Muscle of leg (tissue), 16 donors: ENCODE data around the gene SLC20A1. TPM values are rescaled to one million over a fixed set of nuclear protein-coding genes. Genes with fewer than 3 reads are reported as not detected.

Experiments
- DNase-seq: peaks from one replicate; pipeline ENCODE4 v3.0.0; 2013
- H3K27ac ChIP-seq: one replicate; pipeline ENCODE4 v1.5.1; 2013; ENCODE audit warnings: mild to moderate bottlenecking, low read length, control low read depth
- H3K27me3 ChIP-seq: one replicate; pipeline ENCODE4 v1.6.1; 2013; ENCODE audit warnings: low read length; ENCODE audit not compliant: control insufficient read depth, insufficient read depth
- H3K36me3 ChIP-seq: one replicate; pipeline ENCODE4 v1.6.1; 2013; ENCODE audit warnings: low read length; ENCODE audit not compliant: control insufficient read depth, insufficient read depth
- H3K4me1 ChIP-seq: one replicate; pipeline ENCODE4 v1.6.1; 2013; ENCODE audit warnings: low read length; ENCODE audit not compliant: control insufficient read depth, insufficient read depth
- H3K4me3 ChIP-seq: one replicate; pipeline ENCODE4 v1.5.1; 2013; ENCODE audit warnings: low read length, control low read depth
- H3K9me3 ChIP-seq: replicated peaks from 2 replicates; pipeline ENCODE4 v1.6.1; 2013; ENCODE audit warnings: low read depth, low read length; ENCODE audit not compliant: control insufficient read depth
- WGBS: methylation state at CpG from one replicate; pipeline ENCODE4 v1.1.5; 2013; ENCODE audit warnings: missing lambda C conversion rate; ENCODE audit not compliant: insufficient coverage; 5-methylcytosine and 5-hydroxymethylcytosine counted together
- long read RNA-seq, 11 donors: transcript quantifications; one replicate each; lab custom pipeline, GENCODE V29; 2026
- polyA plus RNA-seq, 8 donors: library from polyadenylated mRNA; unstranded; fragments of 120-200 nt; gene quantifications; one replicate each; pipeline versions ENCODE4 v1.2.1 to v1.2.3, GENCODE V29; 2013; ENCODE audit warnings: inconsistent platforms in 1 of 8, low replicate concordance in 1 of 8; ENCODE audit not compliant: insufficient read length in 8 of 8, insufficient read depth in 1 of 8
- total RNA-seq: library from RNA; stranded (reverse); fragments of 120-200 nt; gene quantifications from one replicate; pipeline ENCODE4 v1.2.4, GENCODE V29; 2013

SLC20A1 gene, protein sequence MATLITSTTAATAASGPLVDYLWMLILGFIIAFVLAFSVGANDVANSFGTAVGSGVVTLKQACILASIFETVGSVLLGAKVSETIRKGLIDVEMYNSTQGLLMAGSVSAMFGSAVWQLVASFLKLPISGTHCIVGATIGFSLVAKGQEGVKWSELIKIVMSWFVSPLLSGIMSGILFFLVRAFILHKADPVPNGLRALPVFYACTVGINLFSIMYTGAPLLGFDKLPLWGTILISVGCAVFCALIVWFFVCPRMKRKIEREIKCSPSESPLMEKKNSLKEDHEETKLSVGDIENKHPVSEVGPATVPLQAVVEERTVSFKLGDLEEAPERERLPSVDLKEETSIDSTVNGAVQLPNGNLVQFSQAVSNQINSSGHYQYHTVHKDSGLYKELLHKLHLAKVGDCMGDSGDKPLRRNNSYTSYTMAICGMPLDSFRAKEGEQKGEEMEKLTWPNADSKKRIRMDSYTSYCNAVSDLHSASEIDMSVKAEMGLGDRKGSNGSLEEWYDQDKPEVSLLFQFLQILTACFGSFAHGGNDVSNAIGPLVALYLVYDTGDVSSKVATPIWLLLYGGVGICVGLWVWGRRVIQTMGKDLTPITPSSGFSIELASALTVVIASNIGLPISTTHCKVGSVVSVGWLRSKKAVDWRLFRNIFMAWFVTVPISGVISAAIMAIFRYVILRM
- total RNA-seq: 17.6 TPM
- 10 to 100 TPM; 18.1 to 27.6 (median 22.4) TPM for polyA plus RNA-seq
- long read RNA-seq, donor 1: 0 reads
- long read RNA-seq, donor 2, partial matches to known transcripts: 5 of 5 reads
- long read RNA-seq, donor 2, other reads (novel, unspliced or antisense): 0 of 5 reads
- long read RNA-seq, donor 3, partial matches to known transcripts: 12 of 13 reads
- long read RNA-seq, donor 3, other reads (novel, unspliced or antisense): 0 of 13 reads
- long read RNA-seq, donor 4, partial matches to known transcripts: 8 of 9 reads
- long read RNA-seq, donor 4, other reads (novel, unspliced or antisense): 0 of 9 reads
- long read RNA-seq, donor 5, partial matches to known transcripts: 48 of 51 reads
- long read RNA-seq, donor 5, other reads (novel, unspliced or antisense): 0 of 51 reads
- long read RNA-seq, donor 6, partial matches to known transcripts: 21 of 24 reads
- long read RNA-seq, donor 6, other reads (novel, unspliced or antisense): 0 of 24 reads
- long read RNA-seq, donor 7, partial matches to known transcripts: 42 of 45 reads
- long read RNA-seq, donor 7, other reads (novel, unspliced or antisense): 0 of 45 reads
- long read RNA-seq, donor 8, partial matches to known transcripts: 20 of 24 reads
- long read RNA-seq, donor 8, other reads (novel, unspliced or antisense): 0 of 24 reads
- long read RNA-seq, donor 9, partial matches to known transcripts: 45 of 47 reads
- long read RNA-seq, donor 9, other reads (novel, unspliced or antisense): 0 of 47 reads
- long read RNA-seq, donor 10, transcript SLC20A1-201 (11 exons, 3,381 nt): major isoform, 5 of 46 reads
- long read RNA-seq, donor 10, partial matches to known transcripts: 41 of 46 reads
- long read RNA-seq, donor 10, other reads (novel, unspliced or antisense): 0 of 46 reads
- long read RNA-seq, donor 11, partial matches to known transcripts: 43 of 45 reads
- long read RNA-seq, donor 11, other reads (novel, unspliced or antisense): 0 of 45 reads

DNA sequence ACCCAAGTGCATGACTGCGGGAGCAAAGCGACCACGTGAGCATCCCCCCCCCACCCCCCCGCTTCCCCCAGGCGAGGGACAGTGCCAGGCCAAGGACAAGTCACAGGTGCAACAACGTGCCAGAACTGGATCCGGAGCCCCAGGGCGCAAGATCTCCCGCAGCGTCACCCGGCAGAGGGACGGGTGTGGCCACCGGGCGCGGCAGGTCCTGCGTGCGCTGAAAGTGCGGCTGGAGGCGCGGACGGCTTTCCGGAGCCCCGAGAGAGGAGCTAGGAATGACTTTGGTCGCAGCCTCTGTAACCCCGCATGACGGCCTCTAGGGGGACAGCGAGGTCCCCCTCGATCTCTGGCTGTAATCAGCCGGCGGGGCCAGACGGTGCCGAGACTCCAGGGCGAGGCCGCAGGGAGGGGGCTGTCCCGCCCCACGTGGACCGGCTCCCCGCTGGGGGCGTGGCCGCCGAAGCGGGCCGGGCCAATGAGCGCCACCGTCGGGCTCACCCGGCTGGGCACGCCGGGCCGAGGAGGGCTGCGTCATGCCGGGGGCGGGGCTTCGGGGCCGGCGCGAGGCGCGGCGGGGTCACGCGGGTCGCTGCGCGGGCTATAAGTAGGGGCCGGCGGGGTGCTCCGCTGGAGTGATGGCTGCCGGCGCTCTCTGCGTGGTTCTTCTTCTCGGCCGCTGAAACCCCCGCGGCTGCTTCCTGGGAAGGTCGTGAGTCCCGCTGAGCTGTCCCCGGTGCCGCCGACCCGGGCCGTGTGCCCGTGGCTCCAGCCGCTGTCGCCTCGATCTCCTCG, at the start of gene SLC20A1:
SLC20A1 (plus strand) TSS at position 630 of the 792 bp plus-strand sequence. CDS start 890 bp downstream, outside the sequence.
- Histone ChIP-seq H3K4me3 (peak within 1 kb of the TSS; percentile 92), H3K27ac (peak within 1 kb of the TSS; percentile 93), H3K36me3 (peaks cover 20% of the 10 kb centered on the region), H3K9me3 (no peaks in the 10 kb centered on the region), H3K4me1 (peaks cover 7% of the 10 kb centered on the region), H3K27me3 (no peaks in the 10 kb centered on the region)
- under 1% methylated on average over 84 of the region's 87 CpGs for WGBS
- DNase-seq: peak; percentile 96

- no peak overlapping the region for H3K27ac ChIP-seq
- peaks cover 2% of the 10 kb centered on the region for H3K4me1 ChIP-seq
- 100% methylated on average over 1 of the region's 10 CpGs for whole genome bisulfite sequencing
- no peak for DNase-seq
- no peaks in the 10 kb centered on the region for H3K9me3 ChIP-seq
- H3K36me3 ChIP-seq: no peaks in the 10 kb centered on the region
- H3K4me3 ChIP-seq: no peak overlapping the region
- no peaks in the 10 kb centered on the region for H3K27me3 ChIP-seq
These were observed 48.0 kb upstream of the SLC20A1 start for GRCh38 chr2:112597537-112598322.

DNA sequence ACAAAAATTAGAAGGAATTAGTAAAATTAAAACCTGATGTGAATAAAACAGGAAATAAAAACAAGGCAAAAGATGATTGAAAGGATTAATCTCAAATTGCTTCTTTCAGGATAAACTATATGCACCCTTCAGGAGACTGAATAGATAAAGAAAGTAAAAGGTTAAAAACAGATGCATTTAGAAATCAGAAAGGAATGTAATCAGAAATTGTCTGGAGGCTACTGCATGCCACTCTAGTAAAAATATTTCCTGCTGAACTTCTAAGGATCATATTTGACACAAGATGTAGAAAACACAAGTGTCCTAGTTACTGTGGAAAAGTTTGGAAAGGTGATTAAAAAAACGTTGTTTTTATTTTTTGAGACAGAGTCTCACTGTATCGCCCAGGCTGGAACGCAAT, 45.1 kb upstream of the SLC20A1 start:
- Histone ChIP-seq H3K36me3 (no peaks in the 10 kb centered on the region), H3K9me3 (no peaks in the 10 kb centered on the region), H3K27me3 (no peaks in the 10 kb centered on the region), H3K27ac (no peak overlapping the region), H3K4me3 (no peak overlapping the region), H3K4me1 (peaks cover 2% of the 10 kb centered on the region)
- no peak for DNase-seq
- 72% methylated on average over 3 of the region's 3 CpGs for WGBS

GRCh38 chr2:112601754-112602153, 44.0 kb upstream of the SLC20A1 start:
- peaks cover 2% of the 10 kb centered on the region for H3K4me1 ChIP-seq
- WGBS: 86% methylated on average over 3 of the region's 3 CpGs
- H3K27ac ChIP-seq: no peak overlapping the region
- DNase-seq: no peak
- no peaks in the 10 kb centered on the region for H3K9me3 ChIP-seq
- no peak overlapping the region for H3K4me3 ChIP-seq
- H3K27me3 ChIP-seq: no peaks in the 10 kb centered on the region
- no peaks in the 10 kb centered on the region for H3K36me3 ChIP-seq

DNA sequence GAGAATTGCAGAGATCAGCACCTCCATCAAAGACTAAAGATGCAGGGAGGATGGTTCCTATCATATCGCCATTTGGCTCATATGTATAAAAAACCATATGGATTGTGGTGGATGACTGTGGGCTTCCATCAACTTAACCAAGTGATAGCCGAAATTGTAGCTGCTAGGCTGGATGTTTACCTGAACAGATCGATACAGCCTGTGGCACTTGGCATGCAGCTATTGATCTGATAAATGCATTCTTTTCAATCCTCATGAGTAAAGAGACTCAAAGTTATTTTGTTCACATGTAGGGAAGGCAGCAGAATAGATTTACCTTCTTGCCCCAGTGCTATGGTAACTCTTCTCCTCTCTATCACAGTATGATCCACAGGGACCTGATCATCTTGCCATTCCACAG, 42.8 kb upstream of the SLC20A1 start:
- H3K27me3 ChIP-seq: no peaks in the 10 kb centered on the region
- no peaks in the 10 kb centered on the region for H3K36me3 ChIP-seq
- no peaks in the 10 kb centered on the region for H3K9me3 ChIP-seq
- WGBS: no CpG with 5 or more reads among the region's 3 CpGs
- H3K27ac ChIP-seq: no peak overlapping the region
- no peak overlapping the region for H3K4me3 ChIP-seq
- H3K4me1 ChIP-seq: peaks cover 2% of the 10 kb centered on the region
- DNase-seq: no peak

- H3K27me3 ChIP-seq: no peaks in the 10 kb centered on the region
- H3K9me3 ChIP-seq: no peaks in the 10 kb centered on the region
- no peak overlapping the region for H3K27ac ChIP-seq
- no peak overlapping the region for H3K4me3 ChIP-seq
- H3K4me1 ChIP-seq: peaks cover 2% of the 10 kb centered on the region
- WGBS: 93% methylated on average over 2 of the region's 2 CpGs
- H3K36me3 ChIP-seq: no peaks in the 10 kb centered on the region
- DNase-seq: no peak
These were observed 42.0 kb upstream of the SLC20A1 start for GRCh38 chr2:112603731-112604130.

GRCh38 chr2:112604952-112605351, 40.8 kb upstream of the SLC20A1 start:
- Histone ChIP-seq H3K27ac (no peak overlapping the region), H3K4me3 (no peak overlapping the region), H3K36me3 (no peaks in the 10 kb centered on the region), H3K9me3 (no peaks in the 10 kb centered on the region), H3K4me1 (no peaks in the 10 kb centered on the region), H3K27me3 (no peaks in the 10 kb centered on the region)
- WGBS: 78% methylated on average over 2 of the region's 4 CpGs
- no peak for DNase-seq

DNA sequence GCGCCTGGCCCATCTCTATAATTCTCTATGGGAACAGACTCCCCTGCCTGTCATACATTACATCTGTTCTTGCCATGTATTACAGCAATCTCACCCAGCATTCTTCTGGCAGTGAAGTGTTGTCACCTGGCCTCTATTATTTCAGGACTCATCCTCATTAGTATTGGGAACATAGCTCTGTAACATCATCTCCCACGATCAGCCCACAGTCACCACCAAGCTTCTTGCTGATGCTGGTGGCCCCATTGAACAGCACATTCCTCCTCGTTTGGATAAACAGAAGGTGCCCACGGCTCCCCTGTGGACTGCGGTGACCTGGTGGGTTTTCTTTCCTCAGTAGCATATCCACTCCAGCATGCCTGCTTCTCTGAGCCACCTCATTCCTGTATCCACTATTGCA, 39.8 kb upstream of the SLC20A1 start:
- no peaks in the 10 kb centered on the region for H3K4me1 ChIP-seq
- no peaks in the 10 kb centered on the region for H3K27me3 ChIP-seq
- no peak overlapping the region for H3K27ac ChIP-seq
- 83% methylated on average over 5 of the region's 5 CpGs for WGBS
- H3K4me3 ChIP-seq: no peak overlapping the region
- no peaks in the 10 kb centered on the region for H3K9me3 ChIP-seq
- no peaks in the 10 kb centered on the region for H3K36me3 ChIP-seq
- no peak for DNase-seq
